Neural cell (in vitro differentiated cells): Measurements from ENCODE around the gene OLFM3. TPM values are rescaled to one million over a fixed set of nuclear protein-coding genes. Genes with fewer than 3 reads are reported as not detected.

ENCODE experiments used
- H2AFZ ChIP-seq: fragments of 200-600, 300-800 bp; sonication (generic), shearing (Covaris generic); 2 replicates; pipeline ENCODE4 v1.6.0; 2014; ENCODE audit warnings: low read depth, mild to moderate bottlenecking, antibody characterized with exemption, low read length, moderate library complexity
- H3F3A ChIP-seq: fragments of 200-600 bp; shearing (Covaris generic); 2 replicates; pipeline ENCODE4 v1.6.1; 2016; ENCODE audit warnings: mild to moderate bottlenecking, moderate library complexity, mixed read lengths, antibody characterized with exemption, low read length; ENCODE audit not compliant: insufficient read depth, poor library complexity, severe bottlenecking
- H3K27ac ChIP-seq: fragments of 200-600, 300-800 bp; sonication (generic), shearing (Covaris generic); 2 replicates; pipeline ENCODE4 v1.5.1; 2014; ENCODE audit warnings: mild to moderate bottlenecking, low read length, moderate library complexity
- H3K27me3 ChIP-seq: fragments of 300-800, 200-600 bp; sonication (generic), shearing (Covaris generic); 2 replicates; pipeline ENCODE4 v1.6.0; 2014; ENCODE audit warnings: mild to moderate bottlenecking, low read depth, low read length, moderate library complexity; ENCODE audit not compliant: insufficient read depth
- H3K36me3 ChIP-seq: fragments of 300-800, 200-600 bp; sonication (generic), shearing (Covaris generic); 2 replicates; pipeline ENCODE4 v1.5.1; 2014; ENCODE audit warnings: mild to moderate bottlenecking, antibody characterized with exemption, low read length, moderate library complexity; ENCODE audit not compliant: insufficient read depth
- H3K4me2 ChIP-seq: fragments of 300-800, 200-600 bp; sonication (generic), shearing (Covaris generic); 2 replicates; pipeline ENCODE4 v1.6.0; 2014; ENCODE audit warnings: mild to moderate bottlenecking, low read length
- H3K4me3 ChIP-seq: fragments of 300-800, 200-600 bp; sonication (generic), shearing (Covaris generic); 2 replicates; pipeline ENCODE4 v1.5.1; 2014; ENCODE audit warnings: mild to moderate bottlenecking, low read length, moderate library complexity
- H3K79me2 ChIP-seq: fragments of 200-600 bp; shearing (Covaris generic); replicated peaks from 2 replicates; pipeline ENCODE4 v1.6.0; 2014; ENCODE audit warnings: mild to moderate bottlenecking, low read length, moderate library complexity; ENCODE audit not compliant: insufficient read depth
- H3K9ac ChIP-seq: fragments of 300-800, 200-600 bp; sonication (generic), shearing (Covaris generic); 2 replicates; pipeline ENCODE4 v1.6.1; 2016; ENCODE audit warnings: mild to moderate bottlenecking, low read length, mixed read lengths
- H3K9me2 ChIP-seq: fragments of 200-600 bp; shearing (Covaris generic); 2 replicates; pipeline ENCODE4 v1.6.1; 2016; ENCODE audit warnings: mild to moderate bottlenecking, low read length, mixed read lengths; ENCODE audit not compliant: insufficient read depth
- H3K9me3 ChIP-seq: fragments of 200-600, 300-800 bp; sonication (generic), shearing (Covaris generic); 2 replicates; pipeline ENCODE4 v1.6.1; 2016; ENCODE audit warnings: mild to moderate bottlenecking, mixed run types, low read length, moderate library complexity, mixed read lengths
- H4K20me1 ChIP-seq: fragments of 200-600 bp; shearing (Covaris generic); 2 replicates; pipeline ENCODE4 v1.6.1; 2016; ENCODE audit warnings: mild to moderate bottlenecking, mixed run types; ENCODE audit not compliant: insufficient read depth
- CTCF ChIP-seq: fragments of 450-650 bp; IDR thresholded peaks from 2 replicates; pipeline ENCODE4 v1.5.1; 2014; ENCODE audit warnings: antibody characterized with exemption, mild to moderate bottlenecking, moderate library complexity; ENCODE audit not compliant: poor library complexity, severe bottlenecking
- EP300 ChIP-seq: fragments of 450-650 bp; conservative IDR thresholded peaks from 2 replicates; pipeline ENCODE4 v1.6.1; 2014; ENCODE audit warnings: antibody characterized with exemption, mild to moderate bottlenecking, moderate library complexity; ENCODE audit not compliant: poor library complexity, severe bottlenecking
- EZH2 ChIP-seq: fragments of 200-600, 300-800 bp; shearing (Covaris generic), sonication (generic); IDR thresholded peaks from 2 replicates; pipeline ENCODE4 v1.6.1; 2014; ENCODE audit warnings: antibody characterized with exemption, low read length, borderline replicate concordance, mild to moderate bottlenecking; ENCODE audit not compliant: insufficient read depth, poor library complexity, severe bottlenecking
- MXI1 ChIP-seq: fragments of 450-650 bp; conservative IDR thresholded peaks from 2 replicates; pipeline ENCODE4 v1.6.1; 2014; ENCODE audit warnings: antibody characterized with exemption, mild to moderate bottlenecking; ENCODE audit not compliant: poor library complexity, severe bottlenecking
- POLR2AphosphoS5 ChIP-seq: IDR thresholded peaks from 2 replicates; pipeline ENCODE4 v1.6.1; 2012
- RAD21 ChIP-seq: fragments of 450-650 bp; conservative IDR thresholded peaks from 2 replicates; pipeline ENCODE4 v1.6.1; 2014; ENCODE audit warnings: antibody characterized with exemption, mild to moderate bottlenecking, moderate library complexity
- REST ChIP-seq: IDR thresholded peaks from 2 replicates; pipeline ENCODE4 v1.6.1; 2012; ENCODE audit warnings: borderline replicate concordance
- SMC3 ChIP-seq: fragments of 450-650 bp; conservative IDR thresholded peaks from 2 replicates; pipeline ENCODE4 v1.6.1; 2014; ENCODE audit warnings: antibody characterized with exemption, mild to moderate bottlenecking, moderate library complexity; ENCODE audit not compliant: poor library complexity
- TAF1 ChIP-seq: IDR thresholded peaks from 2 replicates; pipeline ENCODE4 v1.6.1; 2012; ENCODE audit warnings: low read depth
- polyA plus RNA-seq: library from polyadenylated mRNA; depleted of rRNA; stranded (reverse); fragments of >200 nt; gene quantifications from 2 replicates; pipeline ENCODE4 v1.2.3, GENCODE V29; 2014

OLFM3 gene
- polyA plus RNA-seq, 1 donor from 2014 or later, result 7.9 TPM

- H3K4me2 ChIP-seq, result no peak overlapping the region
- H3K36me3 ChIP-seq, result no peaks in the 10 kb centered on the region
- TF ChIP-seq MXI1, result no peak
- no peak for TF ChIP-seq TAF1
- no peak for TF ChIP-seq SMC3
- TF ChIP-seq CTCF, result no peak
- no peak for TF ChIP-seq EZH2
- no peak for TF ChIP-seq POLR2AphosphoS5
- TF ChIP-seq EP300, result no peak
- TF ChIP-seq RAD21, result no peak
- no peak for TF ChIP-seq REST
- H3K9ac ChIP-seq, result no peak overlapping the region
- no peaks in the 10 kb centered on the region for H4K20me1 ChIP-seq
- H3K27ac ChIP-seq, result no peak overlapping the region
- H3K9me3 ChIP-seq, result no peaks in the 10 kb centered on the region
- no peaks in the 10 kb centered on the region for H3K27me3 ChIP-seq
- H3K9me2 ChIP-seq, result no peaks in the 10 kb centered on the region
- no peak overlapping the region for H3K4me3 ChIP-seq
- H3F3A ChIP-seq, result no peaks in the 10 kb centered on the region
- no peaks in the 10 kb centered on the region for H3K79me2 ChIP-seq
- no peak overlapping the region for H2AFZ ChIP-seq
Measured at GRCh38 chr1:101902199-101902598, 94.5 kb downstream of the OLFM3 start.

GRCh38 chr1:101898137-101898536 lies 98.6 kb downstream of the OLFM3 start:
- no peak overlapping the region for H3K9ac ChIP-seq
- no peaks in the 10 kb centered on the region for H3K79me2 ChIP-seq
- H2AFZ ChIP-seq, result no peak overlapping the region
- H4K20me1 ChIP-seq, result no peaks in the 10 kb centered on the region
- H3K4me2 ChIP-seq, result no peak overlapping the region
- H3K36me3 ChIP-seq, result no peaks in the 10 kb centered on the region
- no peak overlapping the region for H3K4me3 ChIP-seq
- H3K27me3 ChIP-seq, result no peaks in the 10 kb centered on the region
- H3F3A ChIP-seq, result no peaks in the 10 kb centered on the region
- H3K27ac ChIP-seq, result no peak overlapping the region
- no peaks in the 10 kb centered on the region for H3K9me3 ChIP-seq
- TF ChIP-seq TAF1 (no peak), POLR2AphosphoS5 (no peak), EP300 (no peak), SMC3 (no peak), CTCF (no peak), EZH2 (no peak), MXI1 (no peak), RAD21 (no peak), REST (no peak)
- H3K9me2 ChIP-seq, result no peaks in the 10 kb centered on the region
